CD4-positive, alpha-beta T cell treated with Interleukin-17A for 4 hours (primary cell): ENCODE measurements around the gene BBS10.
A peak's percentile ranks its signal among the peaks of the same experiment; 100 is the strongest.
"Not testable (repeated sequence)": the region's sequence is repeated elsewhere in the genome, so short reads cannot be mapped to it uniquely, and the experiment has no call there.

Experiments
- DNase-seq: peaks from one replicate; pipeline ENCODE4 v3.0.0-alpha.2; 2020; ENCODE audit warnings: mixed read lengths

The BBS10 gene

GRCh38 chr12:76348079-76348901 lies at the start of gene BBS10:
BBS10 (minus strand) TSS chr12:76348415; CDS start chr12:76348358, 57 bp downstream.
- DNase-seq = peak; percentile 86

DNA sequence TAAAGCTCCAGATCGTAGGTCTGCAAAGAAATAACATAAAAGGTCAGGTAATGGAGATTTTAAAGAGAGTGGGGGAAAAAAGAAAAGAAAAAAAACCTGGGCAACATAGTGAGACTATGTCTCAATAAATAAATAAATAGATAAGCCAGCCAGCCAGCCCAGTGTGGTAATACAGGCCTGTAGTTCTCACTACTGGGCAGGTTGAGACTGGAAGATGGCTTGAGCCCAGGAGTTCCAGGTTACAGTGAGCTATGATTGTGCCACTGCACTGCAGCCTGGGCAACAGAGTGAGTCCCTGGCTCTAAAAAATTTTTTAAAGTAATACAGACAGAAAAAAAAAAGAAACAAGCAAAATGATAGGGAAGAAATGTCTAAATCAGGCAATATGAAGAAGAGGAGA lies 43.2 kb upstream of the BBS10 start:
- DNase-seq = no peak

GRCh38 chr12:76387614-76388013 lies 39.4 kb upstream of the BBS10 start:
- no peak for DNase-seq

DNA sequence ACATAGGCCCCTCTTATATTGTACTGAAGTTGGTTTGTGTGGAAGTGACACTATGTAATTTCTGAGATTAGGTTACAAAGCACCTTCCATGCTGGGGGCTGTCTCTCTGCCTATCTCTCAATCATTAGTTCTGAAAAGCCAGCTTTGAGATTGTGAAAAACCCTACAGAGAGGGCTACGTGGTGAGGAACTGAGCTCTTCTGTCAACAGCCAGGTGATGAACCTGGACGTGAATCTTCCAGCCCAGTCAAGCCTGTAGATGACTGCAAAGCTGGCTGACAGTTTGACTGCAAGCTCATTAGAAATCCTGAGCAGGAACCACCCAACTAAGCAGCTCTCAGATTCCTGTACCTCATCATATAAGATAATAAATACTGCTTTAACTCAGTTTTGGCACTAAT lies 36.3 kb upstream of the BBS10 start:
- no peak for DNase-seq

GRCh38 chr12:76383988-76384387 lies 35.8 kb upstream of the BBS10 start:
- DNase-seq = no peak

DNA sequence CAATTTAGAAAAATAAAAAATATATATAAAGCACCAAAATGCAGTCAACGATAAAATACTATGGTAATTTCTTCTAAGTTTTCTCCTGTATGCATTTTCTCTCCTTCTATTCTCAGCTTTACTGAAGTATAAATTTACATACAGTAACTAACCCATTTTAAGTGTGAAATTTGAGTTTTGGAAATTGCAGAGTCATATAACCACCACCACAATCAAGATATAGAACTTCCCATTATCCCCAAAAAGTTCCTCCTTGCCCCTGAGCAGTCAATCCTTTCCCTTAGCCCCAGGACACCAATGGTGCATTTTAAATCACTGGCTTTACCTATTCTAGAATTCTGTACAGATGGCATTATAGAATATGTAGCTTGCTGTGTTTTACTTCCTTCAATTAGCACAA lies 31.0 kb upstream of the BBS10 start:
- DNase-seq = no peak

DNA sequence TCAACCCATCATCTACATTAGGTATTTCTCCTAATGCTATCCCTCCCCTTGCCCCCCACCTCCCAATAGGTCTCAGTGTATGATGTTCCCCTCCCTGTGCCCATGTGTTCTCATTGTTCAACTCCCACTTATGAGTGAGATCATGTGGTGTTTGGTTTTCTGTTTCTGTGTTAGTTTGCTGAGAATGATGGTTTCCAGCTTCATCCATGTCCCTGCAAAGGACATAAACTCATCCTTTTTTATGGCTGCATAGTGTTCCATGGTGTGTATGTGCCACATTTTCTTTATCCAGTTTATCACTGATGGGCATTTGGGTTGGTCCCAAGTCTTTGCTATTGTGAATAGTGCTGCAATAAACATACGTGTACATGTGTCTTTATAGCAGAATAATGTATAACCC lies 28.7 kb upstream of the BBS10 start:
- DNase-seq = not testable (repeated sequence)

- DNase-seq = no peak
Observed at GRCh38 chr12:76375939-76376338, 27.7 kb upstream of the BBS10 start.

DNA sequence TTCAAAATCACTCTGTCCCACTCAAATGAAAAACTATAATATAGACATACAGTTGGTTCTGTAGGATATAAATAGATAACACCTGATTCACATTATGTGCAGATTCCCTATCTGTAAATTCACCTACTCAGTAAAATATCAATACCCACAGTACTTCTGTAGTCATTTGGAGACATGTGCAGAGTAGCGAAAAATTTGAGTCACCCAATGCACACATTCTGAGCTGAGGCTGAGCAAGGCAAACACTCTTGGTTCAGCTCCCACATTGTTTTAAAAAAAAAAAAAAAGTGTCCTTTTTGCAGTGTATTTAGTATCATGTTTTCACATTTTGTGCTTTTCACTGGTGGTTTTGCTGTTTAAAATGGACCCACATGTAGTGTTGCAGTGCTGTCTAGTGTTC lies 27.3 kb upstream of the BBS10 start:
- DNase-seq = no peak

DNA sequence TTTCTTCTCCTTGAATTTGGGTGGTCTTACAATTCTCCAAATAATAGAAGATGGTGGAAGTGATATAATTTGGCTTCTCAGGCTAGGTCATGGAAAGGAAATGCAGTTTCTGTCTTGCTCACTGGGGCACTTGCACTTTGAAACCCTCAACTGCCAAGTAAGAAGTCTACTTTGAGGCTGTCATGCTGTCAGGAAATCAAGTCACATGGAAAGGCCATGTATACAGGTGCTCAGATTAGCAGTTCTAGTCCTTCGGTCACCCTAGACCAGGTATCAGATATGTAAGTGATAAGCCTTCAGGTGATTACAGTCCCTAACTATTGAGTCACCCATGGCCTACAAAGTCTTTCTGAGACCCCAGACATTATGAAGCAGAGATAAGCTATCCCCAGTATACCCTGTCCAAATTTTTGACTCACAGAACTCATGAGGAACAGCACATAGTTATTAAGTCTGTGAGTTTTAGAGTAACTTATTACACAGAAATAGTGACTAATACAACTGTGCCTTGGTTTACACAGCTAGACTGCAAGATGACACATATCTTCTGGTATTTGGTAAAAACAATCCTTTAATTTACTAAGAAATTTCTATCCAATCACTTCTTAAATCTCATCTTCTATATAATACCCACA lies 26.3 kb upstream of the BBS10 start:
- DNase-seq = no peak

DNA sequence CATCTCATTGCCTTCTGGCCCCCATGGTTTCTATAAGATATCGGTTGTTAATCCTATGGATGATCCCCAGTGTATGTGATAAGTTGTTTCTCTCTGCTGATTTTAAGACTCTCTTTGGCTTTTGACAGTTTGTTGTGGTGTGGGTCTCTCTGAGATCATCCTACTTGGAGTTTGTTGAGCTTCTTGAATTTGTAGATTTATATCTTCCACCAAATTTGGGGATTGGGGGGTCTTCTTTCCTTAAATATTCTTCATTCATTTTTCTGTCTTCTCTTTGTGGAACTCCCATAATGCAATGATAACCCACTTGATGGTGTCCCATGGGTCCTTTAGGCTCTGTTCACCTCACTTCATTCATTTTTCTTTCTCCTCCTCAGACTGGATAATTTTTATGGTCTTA lies 20.0 kb upstream of the BBS10 start:
- DNase-seq = no peak

GRCh38 chr12:76366163-76366562 lies 17.9 kb upstream of the BBS10 start:
- DNase-seq = no peak

DNA sequence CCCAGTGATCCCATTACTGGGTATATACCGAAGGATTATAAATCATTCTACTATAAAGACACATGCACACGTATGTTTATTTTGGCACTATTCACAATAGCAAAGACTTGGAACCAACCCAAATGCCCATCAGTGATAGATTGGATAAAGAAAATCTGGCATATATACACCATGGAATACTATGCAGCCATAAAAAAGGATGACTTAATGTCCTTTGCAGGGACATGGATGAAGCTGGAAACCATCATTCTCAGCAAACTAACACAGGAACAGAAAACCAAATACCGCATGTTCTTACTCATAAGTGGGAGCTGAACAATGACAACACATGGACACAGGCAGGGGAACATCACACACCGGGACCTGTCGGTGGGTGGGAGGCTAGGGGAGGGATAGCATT lies 15.9 kb upstream of the BBS10 start:
- not testable (repeated sequence) for DNase-seq

DNA sequence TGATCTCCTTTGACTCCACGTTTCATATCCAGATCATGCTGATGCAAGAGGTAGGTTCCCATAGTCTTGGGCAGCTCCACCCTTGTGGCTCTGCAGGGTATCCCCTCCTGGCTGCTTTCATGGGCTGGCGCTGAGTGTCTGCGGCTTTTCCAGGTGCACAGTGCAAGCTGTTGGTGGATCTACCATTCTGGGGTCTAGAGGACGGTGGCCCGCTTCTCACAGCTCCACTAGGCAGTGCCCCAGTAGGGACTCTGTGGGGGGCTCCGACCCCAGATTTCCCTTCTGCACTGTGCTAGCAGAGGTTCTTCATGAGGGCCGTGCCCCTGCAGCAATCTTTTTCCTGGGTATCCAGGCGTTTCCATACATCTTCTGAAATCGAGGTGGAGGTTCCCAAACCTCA lies 12.1 kb upstream of the BBS10 start:
- DNase-seq = no peak

DNA sequence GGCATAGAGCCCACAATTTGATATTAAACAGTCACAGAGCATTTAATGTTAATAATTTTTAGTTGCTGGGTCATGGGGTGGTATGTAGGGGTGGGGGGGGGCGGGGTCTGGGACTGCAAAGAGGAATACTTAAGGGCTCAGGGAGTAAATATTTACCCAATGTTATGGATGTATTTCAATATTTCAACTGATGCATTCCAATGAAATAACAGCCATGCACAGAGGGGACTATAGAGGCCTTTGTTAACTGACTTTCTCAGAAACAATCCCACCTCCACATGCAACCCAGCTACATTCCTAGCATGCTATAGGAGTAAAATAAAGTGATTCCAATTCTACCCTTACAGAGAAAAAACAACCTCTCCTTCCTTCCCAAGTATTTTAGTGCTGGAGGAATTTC lies 7.9 kb upstream of the BBS10 start:
- DNase-seq = no peak

- DNase-seq = peak; percentile 4
Observed at GRCh38 chr12:76346798-76347420, 1.3 kb downstream of the BBS10 start.

GRCh38 chr12:76346236-76346635 lies 2.0 kb downstream of the BBS10 start:
- no peak for DNase-seq

DNA sequence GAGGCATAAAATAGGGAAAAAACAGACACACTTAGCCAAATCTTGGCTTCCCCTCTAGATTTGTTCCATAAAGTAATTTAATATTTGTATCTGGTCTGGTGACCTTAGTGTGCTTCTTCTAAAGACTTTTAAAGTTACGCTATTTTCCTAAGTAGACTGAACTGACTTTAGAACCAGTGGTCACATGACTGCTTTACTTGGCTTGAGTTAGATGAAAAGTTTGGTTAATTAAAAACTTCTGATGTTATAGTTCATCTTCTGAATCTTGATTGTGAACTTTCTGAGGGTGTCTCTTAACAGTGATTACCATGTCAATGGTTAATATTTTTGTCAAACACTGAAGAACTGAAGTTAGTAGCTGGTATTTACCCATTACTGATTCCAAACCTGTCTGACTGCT lies 2.6 kb downstream of the BBS10 start:
- no peak for DNase-seq

DNA sequence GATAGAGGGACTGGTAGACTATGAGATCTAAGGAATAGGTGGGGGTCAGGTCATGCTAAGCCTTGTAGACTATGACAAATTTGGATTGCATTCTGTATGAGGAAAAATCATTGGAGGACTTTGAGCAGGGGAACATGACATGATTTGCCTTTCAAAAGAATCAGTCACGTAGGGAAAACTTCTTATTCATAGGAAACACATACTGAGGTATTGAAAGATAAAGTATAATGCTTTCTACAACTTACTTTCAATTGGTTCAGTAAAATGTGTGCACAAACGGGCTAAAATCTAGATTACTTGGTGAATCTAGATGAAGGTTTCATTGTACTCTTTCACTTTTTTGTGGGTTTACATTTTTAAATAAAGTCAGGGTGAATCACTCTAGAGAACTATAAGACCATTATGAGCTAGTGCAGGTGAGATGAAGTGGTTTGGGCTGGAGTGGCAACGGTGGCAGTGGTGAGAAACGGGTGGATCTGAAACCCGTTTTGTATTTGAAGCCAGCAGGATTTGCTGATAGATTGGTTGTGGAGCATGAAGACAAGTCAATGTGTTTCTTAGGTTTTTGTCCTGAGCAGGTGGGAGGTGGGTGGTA lies 6.7 kb downstream of the BBS10 start:
- no peak for DNase-seq

- no peak for DNase-seq
Observed at GRCh38 chr12:76340680-76341435, 7.4 kb downstream of the BBS10 start.

- no peak for DNase-seq
Observed at GRCh38 chr12:76337583-76337982, 10.6 kb downstream of the BBS10 start.

DNA sequence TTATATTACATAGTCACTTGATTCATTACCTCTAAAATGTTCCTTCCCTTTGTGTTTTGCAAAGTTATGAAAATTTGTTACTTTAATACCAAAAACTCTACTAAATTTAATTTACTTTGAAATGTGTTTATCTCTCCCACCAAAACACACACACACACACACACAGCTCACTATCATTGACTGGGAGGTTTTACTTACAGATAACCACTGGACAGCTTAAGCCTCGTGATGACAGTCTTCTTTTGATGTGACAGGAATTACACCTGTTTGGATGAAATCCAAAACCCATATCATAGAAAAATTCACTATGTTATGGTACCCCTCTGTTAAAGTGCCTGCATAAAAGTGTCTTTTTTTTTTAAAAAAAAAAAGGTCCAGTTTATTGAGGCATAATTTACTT lies 15.6 kb downstream of the BBS10 start:
- no peak for DNase-seq

GRCh38 chr12:76329606-76330005 lies 18.6 kb downstream of the BBS10 start:
- no peak for DNase-seq
